IMR-90 (cell line): ENCODE results near the gene OSCAR. TPM values are rescaled to one million over a fixed set of nuclear protein-coding genes. Genes with fewer than 3 reads are reported as not detected.
"Not testable (repeated sequence)": the region's sequence is repeated elsewhere in the genome, so short reads cannot be mapped to it uniquely, and the experiment has no call there.

ENCODE experiments used
- ATAC-seq: fragments of 200-7000 bp; cut with Tn5 transposase; 2 replicates; pipeline ENCODE4 v1.9.1; 2020; ENCODE audit warnings: low read depth, mild to moderate bottlenecking, moderate library complexity
- BruUV-seq: library from RNA; stranded (reverse); fragments of 400-500 nt; replicated peaks from 2 replicates; lab custom pipeline; 2021; lab: Mats Ljungman, UMichigan
- CTCF ChIA-PET: fragments of 300-600 bp; formaldehyde crosslinking; extraction: SDS; loops from one replicate; lab custom pipeline; 2021; ENCODE audit warnings: antibody characterized with exemption; lab: Yijun Ruan, JAX
- POLR2A ChIA-PET: fragments of 300-600 bp; sonication (Branson Sonifier 250); formaldehyde crosslinking; loops from one replicate; lab custom pipeline; 2022; ENCODE audit warnings: antibody characterized with exemption; ENCODE audit not compliant: unreplicated experiment; lab: Charles Lee
- DNase-seq: peaks from one replicate; pipeline ENCODE4 v3.0.0; 2013
- H2AFZ ChIP-seq: replicated peaks from 2 replicates; pipeline ENCODE3; 2013; ENCODE audit warnings: low read length, mild to moderate bottlenecking; ENCODE audit not compliant: poor library complexity
- H2AK5ac ChIP-seq: 2 replicates; pipeline ENCODE4 v1.6.1; 2013; ENCODE audit warnings: low read depth, low read length, inconsistent platforms
- H2AK9ac ChIP-seq: replicated peaks from 2 replicates; pipeline ENCODE3; 2013; ENCODE audit warnings: mild to moderate bottlenecking, low read depth, low read length, moderate library complexity; ENCODE audit not compliant: poor library complexity
- H2BK120ac ChIP-seq: 2 replicates; pipeline ENCODE4 v1.6.1; 2013; ENCODE audit warnings: low read depth, low read length, inconsistent platforms
- H2BK15ac ChIP-seq: 3 replicates; pipeline ENCODE4 v1.6.1; 2013; ENCODE audit warnings: low read depth, low read length, inconsistent platforms
- H2BK20ac ChIP-seq: 2 replicates; pipeline ENCODE4 v1.6.1; 2013; ENCODE audit warnings: low read depth, mild to moderate bottlenecking, inconsistent platforms, low read length, moderate library complexity
- H2BK5ac ChIP-seq: 2 replicates; pipeline ENCODE4 v1.6.1; 2013; ENCODE audit warnings: mild to moderate bottlenecking, low read depth, low read length, inconsistent platforms; ENCODE audit not compliant: poor library complexity, severe bottlenecking
- H3K14ac ChIP-seq: replicated peaks from 2 replicates; pipeline ENCODE4 v1.6.1; 2013; ENCODE audit warnings: low read depth, low read length, inconsistent platforms
- H3K18ac ChIP-seq: 2 replicates; pipeline ENCODE4 v1.6.1; 2013; ENCODE audit warnings: low read depth, low read length, control low read depth
- H3K23ac ChIP-seq: 2 replicates; pipeline ENCODE4 v1.6.1; 2013; ENCODE audit warnings: low read depth, low read length, inconsistent platforms
- H3K27ac ChIP-seq: 2 replicates; pipeline ENCODE4 v1.5.1; 2013; ENCODE audit warnings: mild to moderate bottlenecking, control low read depth, low read length; ENCODE audit not compliant: insufficient read depth
- H3K27me3 ChIP-seq: 2 replicates; pipeline ENCODE4 v1.6.1; 2013; ENCODE audit warnings: low read length; ENCODE audit not compliant: control insufficient read depth, insufficient read depth
- H3K36me3 ChIP-seq: 2 replicates; pipeline ENCODE4 v1.6.1; 2013; ENCODE audit warnings: low read length, mixed read lengths; ENCODE audit not compliant: control insufficient read depth, insufficient read depth
- H3K4ac ChIP-seq: 2 replicates; pipeline ENCODE4 v1.6.1; 2013; ENCODE audit warnings: low read depth, low read length, inconsistent platforms
- H3K4me1 ChIP-seq: 2 replicates; pipeline ENCODE4 v1.6.1; 2013; ENCODE audit warnings: low read length, mixed read lengths; ENCODE audit not compliant: control insufficient read depth, insufficient read depth
- H3K4me2 ChIP-seq: 2 replicates; pipeline ENCODE4 v1.6.1; 2013; ENCODE audit warnings: low read depth, mild to moderate bottlenecking, control low read depth, low read length, moderate library complexity
- H3K4me3 ChIP-seq: 2 replicates; pipeline ENCODE4 v1.5.1; 2013; ENCODE audit warnings: low read depth, mild to moderate bottlenecking, control low read depth, low read length, moderate library complexity; ENCODE audit not compliant: insufficient read depth
- H3K56ac ChIP-seq: 2 replicates; pipeline ENCODE4 v1.6.1; 2013; ENCODE audit warnings: low read length, inconsistent platforms; ENCODE audit not compliant: insufficient read depth; ENCODE audit errors: extremely low read depth
- H3K79me1 ChIP-seq, 2 experiments: 2 replicates each; pipeline ENCODE4 v1.6.1; 2013; ENCODE audit warnings: low read length in 2 of 2, inconsistent platforms in 1 of 2, low read depth in 1 of 2
- H3K9ac ChIP-seq: 2 replicates; pipeline ENCODE4 v1.6.1; 2013; ENCODE audit warnings: low read depth, low read length, control low read depth
- H3K9me1 ChIP-seq: 2 replicates; pipeline ENCODE4 v1.6.1; 2013; ENCODE audit warnings: low read length, inconsistent platforms; ENCODE audit not compliant: insufficient read depth
- H3K9me3 ChIP-seq: 2 replicates; pipeline ENCODE4 v1.6.1; 2013; ENCODE audit warnings: low read length; ENCODE audit not compliant: control insufficient read depth, insufficient read depth
- H4K20me1 ChIP-seq: 2 replicates; pipeline ENCODE4 v1.6.1; 2013; ENCODE audit warnings: low read length, inconsistent platforms; ENCODE audit not compliant: insufficient read depth
- H4K5ac ChIP-seq: 2 replicates; pipeline ENCODE4 v1.6.1; 2013; ENCODE audit warnings: mild to moderate bottlenecking, low read depth, low read length, control low read depth
- H4K8ac ChIP-seq, 2 experiments: 2 replicates each; pipeline ENCODE4 v1.6.1; 2013; ENCODE audit warnings: low read depth in 2 of 2, low read length in 2 of 2, control low read depth in 1 of 2, inconsistent platforms in 1 of 2
- H4K91ac ChIP-seq: 2 replicates; pipeline ENCODE4 v1.6.1; 2013; ENCODE audit warnings: low read depth, low read length, inconsistent platforms; ENCODE audit not compliant: insufficient read depth
- WGBS, 2 experiments: methylation state at CpG; one replicate each; pipeline versions ENCODE4 v1.1.5 to v1.1.7; 2013; ENCODE audit warnings: missing lambda C conversion rate in 2 of 2; ENCODE audit not compliant: insufficient read length in 1 of 2; ENCODE audit errors: extremely low coverage in 2 of 2; 5-methylcytosine and 5-hydroxymethylcytosine counted together
- dilution Hi-C: fragments of 300-500 bp; cut with HindIII; formaldehyde crosslinking; loops from one replicate; pipeline ENCODE4 v1.14.3; 2018; ENCODE audit warnings: low sequenced_read_pairs; ENCODE audit not compliant: unreplicated experiment
- in situ Hi-C: fragments of 300-500 bp; cut with MboI; formaldehyde crosslinking; loops from 3 replicates; pipeline ENCODE4 v1.14.3; 2019; ENCODE audit warnings: low sequenced_read_pairs, inconsistent platforms, mixed read lengths
- intact Hi-C: fragments of 100-400 bp; cut with micrococcal nuclease; formaldehyde crosslinking; loops from 2 replicates; pipeline ENCODE4 v1.10.0; 2022
- polyA plus RNA-seq, 3 experiments: library from polyadenylated mRNA; depleted of rRNA; stranded (reverse); fragments of >200 nt; gene quantifications; 2 replicates each; pipeline ENCODE4 v1.2.3, GENCODE V29; 2012; ENCODE audit warnings: low replicate concordance in 1 of 3
- total RNA-seq: library from RNA; depleted of rRNA; stranded (reverse); fragments of >200 nt; gene quantifications from 2 replicates; pipeline ENCODE4 v1.2.3, GENCODE V29; 2012

The OSCAR gene
- total and polyA plus RNA-seq, 2 of the 4 experiments (the other 2 are of a cell fraction): 0.15 TPM; not detected in 1

GRCh38 chr19:54099903-54100255, 724 bp downstream of the OSCAR start:
- CTCF ChIA-PET: interaction anchor here (0.7 kb wide), 1 partner anchor 129 kb away, joined by 3 read pairs; no protein-coding TSS in a partner anchor

More at GRCh38 chr19:54099903-54100255, 724 bp downstream of the OSCAR start:
- H2BK15ac ChIP-seq, H3K4me2 ChIP-seq, H3K56ac ChIP-seq, H3K14ac ChIP-seq, H3K36me3 ChIP-seq, ATAC-seq, H3K9me3 ChIP-seq, POLR2A ChIA-PET, H3K9me1 ChIP-seq, H2BK20ac ChIP-seq, H3K4me1 ChIP-seq, H2BK120ac ChIP-seq, H3K18ac ChIP-seq, H3K27me3 ChIP-seq, H4K20me1 ChIP-seq, dilution Hi-C loops, H3K4me3 ChIP-seq, H4K8ac ChIP-seq, H3K9ac ChIP-seq, H3K23ac ChIP-seq, H2AK9ac ChIP-seq, H3K27ac ChIP-seq, H4K91ac ChIP-seq, H4K5ac ChIP-seq, BruUV-seq, H3K4ac ChIP-seq, H2AFZ ChIP-seq, H2BK5ac ChIP-seq, DNase-seq, H2AK5ac ChIP-seq: not testable (repeated sequence)
- WGBS, 2 experiments: 60% methylated on average over 2 of the region's 9 CpGs; no CpG with 5 or more reads in 1 of the 2 experiments
- in situ Hi-C loops: loop anchor here (25.0 kb wide), 1 partner anchor 362 kb away; the partner anchor contains the start of genes CDC42EP5 and LENG9
- intact Hi-C loops: loop anchor here (5.0 to 10.0 kb wide), 3 partner anchors 235 to 765 kb away; partner anchors contain the start of genes MYADM and ZNF845
- H3K79me1 ChIP-seq: peaks cover 4 to 15% of the 10 kb centered on the region in 2 experiments
